Muscle of back (tissue), 11 donors: ENCODE results near the gene GRWD1. TPM values are rescaled to one million over a fixed set of nuclear protein-coding genes. Genes with fewer than 3 reads are reported as not detected.

Experiments
- DNase-seq, 3 donors: peaks; one replicate each; pipeline versions ENCODE4 v3.0.0 to v3.0.0-alpha.2; 2013
- polyA plus RNA-seq, 10 donors: library from polyadenylated mRNA; unstranded; fragments of 120-200 nt; gene quantifications; one replicate each; pipeline ENCODE4 v1.2.1, GENCODE V29; 2013; ENCODE audit not compliant: insufficient read length in 10 of 10

The GRWD1 gene
- polyA plus RNA-seq, 10 donors: 14.9 to 27.8 (median 22.3) TPM

DNA sequence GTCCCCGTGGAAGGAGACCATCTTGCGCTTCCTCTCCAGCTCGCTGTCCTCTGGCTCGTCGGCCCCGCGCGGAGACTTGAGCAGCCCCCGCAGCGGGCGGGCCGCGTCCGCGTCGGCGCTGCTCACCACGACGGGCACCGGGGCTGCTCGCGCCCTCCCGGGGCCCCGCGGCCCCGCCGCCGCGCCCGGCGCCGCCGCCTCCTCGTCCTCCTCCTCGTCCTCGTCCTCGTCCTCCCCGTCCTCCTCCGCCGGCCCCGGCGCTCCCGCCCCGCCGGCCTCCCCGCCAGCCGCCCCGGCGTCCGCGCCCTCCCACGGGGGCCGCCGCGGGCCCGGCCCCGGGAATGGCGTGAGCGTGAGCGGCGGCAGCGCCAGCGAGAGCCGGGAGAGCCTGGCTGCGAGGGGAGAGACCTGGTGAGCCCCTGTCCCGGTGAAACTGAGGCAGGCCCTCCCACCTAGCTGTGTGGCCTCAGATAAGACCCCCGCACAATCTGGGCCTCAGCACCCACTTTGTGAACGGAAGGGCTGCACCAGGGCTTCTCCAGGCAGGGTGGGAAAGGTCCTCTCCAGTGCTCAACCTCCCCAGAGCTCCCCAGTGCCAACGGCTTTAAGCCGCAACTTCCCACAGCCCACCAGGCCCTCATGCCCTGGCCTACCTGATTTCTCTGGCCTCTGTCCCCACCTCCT is 48.1 kb downstream of the GRWD1 start:
- DNase-seq: no peak

DNA sequence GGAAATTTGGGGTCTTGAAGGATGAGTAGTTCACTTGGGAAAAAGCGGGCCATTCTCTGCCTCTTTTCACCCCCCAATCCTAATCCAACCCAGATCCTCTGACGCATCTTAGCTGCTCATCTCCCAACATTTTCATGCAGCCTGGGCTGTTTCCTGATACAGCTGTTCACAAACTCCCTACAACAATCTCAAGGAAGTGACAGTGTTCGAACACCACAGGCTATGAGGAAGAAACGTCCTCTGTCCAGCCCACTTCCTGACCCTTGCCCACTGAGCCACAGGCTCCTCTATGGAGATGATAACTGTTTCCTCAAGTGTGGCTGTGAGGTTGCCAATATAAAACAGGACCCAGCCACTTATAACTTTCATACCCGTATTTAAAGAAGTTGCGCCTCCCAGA is 49.6 kb downstream of the GRWD1 start:
- no peak for DNase-seq

DNA sequence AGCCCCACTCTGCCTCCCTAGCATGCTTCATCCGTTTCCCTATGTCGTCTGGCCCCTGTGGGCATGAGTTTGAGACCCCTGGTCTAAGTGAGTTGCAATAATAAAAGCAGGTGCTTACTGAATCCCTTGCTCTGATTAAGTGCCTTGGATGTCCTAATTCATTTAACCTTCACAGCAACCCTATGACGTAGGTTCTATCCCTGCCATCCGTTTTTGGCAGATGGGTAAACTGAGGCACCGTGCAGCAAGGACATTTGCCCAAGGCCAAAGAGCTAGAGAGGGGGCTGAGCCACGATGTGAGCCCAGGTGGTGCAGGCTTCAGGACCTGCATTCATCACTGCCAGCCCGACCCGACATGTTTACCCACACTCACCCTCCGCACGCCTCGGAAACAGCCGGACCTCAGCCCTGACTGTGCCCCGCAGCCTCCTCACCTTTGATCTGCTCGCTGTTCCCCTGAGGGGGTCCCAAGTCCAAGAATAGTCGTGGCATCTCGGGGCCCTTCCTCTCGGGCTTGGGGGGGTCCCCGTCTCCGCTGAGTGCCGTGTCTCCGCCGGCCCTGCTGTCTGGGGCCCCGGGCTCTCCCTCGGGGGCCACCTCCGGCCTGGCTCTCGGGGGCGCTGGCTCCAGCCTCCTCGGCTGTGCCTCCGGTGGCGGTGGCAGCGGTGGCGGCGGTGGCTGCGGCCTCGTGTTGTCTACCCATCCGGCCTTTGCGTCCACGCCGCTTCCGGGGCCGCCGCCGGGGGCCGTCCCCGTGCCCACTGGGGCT is 51.4 kb downstream of the GRWD1 start:
- DNase-seq: no peak

DNA sequence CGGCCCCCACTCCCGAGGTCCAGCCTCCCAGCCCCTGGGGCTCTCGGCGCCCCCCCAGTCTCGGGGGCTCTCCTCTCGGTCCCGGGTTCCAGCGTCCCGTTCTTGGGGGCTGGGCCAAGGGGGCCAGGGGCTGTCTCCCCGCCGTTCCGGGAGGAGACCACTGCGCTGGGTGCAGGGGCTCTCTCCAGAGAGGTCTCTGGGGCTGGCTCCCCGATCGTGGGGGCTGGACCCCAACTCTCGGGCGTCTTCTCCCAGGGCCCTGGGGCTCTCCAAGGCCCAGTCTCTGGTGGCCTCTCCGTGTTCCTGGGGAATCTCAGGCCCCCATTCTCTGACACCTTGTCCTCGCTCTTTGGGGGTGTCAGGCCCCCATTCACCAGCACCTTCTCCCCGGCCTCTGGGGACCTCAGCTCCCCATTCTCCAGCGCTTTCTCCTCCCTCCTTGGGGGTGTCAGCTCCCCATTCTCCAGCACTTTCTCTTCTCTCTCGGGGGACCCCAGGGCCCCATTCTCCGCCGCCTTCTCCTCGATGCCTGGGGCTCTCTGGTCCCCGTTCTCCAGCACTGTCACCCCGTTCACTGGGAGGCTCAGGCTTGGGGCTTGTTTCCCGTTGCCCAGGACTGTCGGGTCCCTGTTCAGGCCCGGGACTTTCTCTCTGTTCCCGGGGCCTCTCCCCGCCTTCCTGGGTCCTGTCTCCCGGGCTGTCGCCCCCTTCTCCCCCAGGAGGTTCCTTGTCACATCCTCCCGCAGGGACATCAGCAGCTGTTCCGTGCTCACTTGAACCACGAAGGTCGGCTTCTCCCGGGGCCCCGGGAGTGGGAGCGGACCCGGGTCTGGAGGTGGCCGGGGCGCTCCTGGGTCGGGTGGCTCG is 52.2 kb downstream of the GRWD1 start:
- peak in 1 of 3 donors; percentile 1 for DNase-seq

DNA sequence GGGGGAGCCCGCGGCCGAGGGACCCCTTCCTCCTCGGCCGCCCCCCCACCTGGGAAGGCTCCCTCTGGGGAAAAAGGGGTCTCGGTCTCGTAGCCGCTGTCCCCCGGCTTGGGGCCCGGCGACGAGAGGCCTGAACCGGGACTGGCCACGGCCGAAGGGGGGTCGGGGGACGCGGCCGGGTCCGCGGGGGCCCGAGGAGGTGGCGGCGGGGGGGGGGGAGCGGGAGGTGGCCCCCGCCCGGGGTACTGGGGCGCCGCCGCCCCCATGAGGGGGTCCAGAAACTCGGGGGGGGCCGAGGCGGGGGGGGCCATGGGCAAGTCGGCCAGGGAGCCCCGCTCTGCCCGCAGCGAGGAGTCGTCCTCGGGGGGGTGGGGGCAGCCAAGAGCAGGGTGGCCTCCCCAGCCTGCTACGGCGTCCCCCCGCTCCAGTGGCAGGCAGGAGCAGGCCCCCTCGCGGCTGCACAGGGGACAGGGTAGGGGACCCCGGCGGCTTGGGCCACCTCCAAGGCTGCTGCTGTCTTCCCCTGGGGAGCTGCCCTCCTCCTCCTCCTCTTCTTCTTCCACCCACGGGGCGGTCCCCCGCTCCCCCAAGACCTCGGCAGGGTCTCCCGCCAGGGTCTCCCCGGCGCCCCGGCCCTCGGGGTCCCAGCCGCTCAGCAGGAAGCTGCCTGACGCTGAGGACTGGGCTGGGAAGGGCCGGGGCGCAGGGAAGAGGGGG is 53.0 kb downstream of the GRWD1 start:
- no peak for DNase-seq

DNA sequence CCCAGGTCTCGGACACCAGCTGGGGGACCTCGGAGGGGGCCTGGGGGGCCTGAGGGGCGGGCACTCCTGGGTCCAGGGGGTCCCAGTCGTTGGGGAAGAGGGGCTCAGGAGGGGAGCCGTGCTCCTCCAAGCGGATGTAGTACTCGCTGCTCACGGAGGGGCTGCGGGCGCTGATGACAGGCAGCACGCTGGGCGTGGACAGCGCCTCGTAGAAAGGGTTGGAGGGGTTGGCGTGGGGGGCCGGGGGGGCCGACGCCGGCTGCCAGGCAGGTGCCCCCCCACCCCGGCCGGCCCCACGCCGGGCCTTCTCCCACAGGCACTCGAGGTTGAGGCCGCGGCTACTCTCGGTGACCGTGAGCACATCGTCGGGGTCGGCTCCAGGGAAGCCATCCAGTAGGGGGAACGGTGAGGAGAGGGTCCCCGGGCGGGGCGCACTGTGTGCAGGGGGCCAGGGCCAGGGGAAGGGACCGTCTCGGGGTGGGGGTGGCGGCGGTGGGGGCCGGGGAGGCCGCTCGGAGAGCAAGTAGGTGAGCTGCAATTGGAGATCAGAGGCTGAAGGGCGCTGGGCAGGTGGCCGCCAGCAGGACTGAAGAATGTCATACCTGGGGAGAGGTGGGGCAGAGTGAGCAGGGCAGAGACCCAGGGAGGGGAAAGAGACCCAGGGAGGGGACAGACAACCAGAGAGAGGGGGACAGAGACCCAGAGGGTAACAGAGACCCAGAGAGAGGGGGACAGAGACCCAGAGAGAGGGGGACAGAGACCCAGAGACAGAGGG is 53.7 kb downstream of the GRWD1 start:
- DNase-seq: peak in 1 of 3 donors; percentile 9

DNA sequence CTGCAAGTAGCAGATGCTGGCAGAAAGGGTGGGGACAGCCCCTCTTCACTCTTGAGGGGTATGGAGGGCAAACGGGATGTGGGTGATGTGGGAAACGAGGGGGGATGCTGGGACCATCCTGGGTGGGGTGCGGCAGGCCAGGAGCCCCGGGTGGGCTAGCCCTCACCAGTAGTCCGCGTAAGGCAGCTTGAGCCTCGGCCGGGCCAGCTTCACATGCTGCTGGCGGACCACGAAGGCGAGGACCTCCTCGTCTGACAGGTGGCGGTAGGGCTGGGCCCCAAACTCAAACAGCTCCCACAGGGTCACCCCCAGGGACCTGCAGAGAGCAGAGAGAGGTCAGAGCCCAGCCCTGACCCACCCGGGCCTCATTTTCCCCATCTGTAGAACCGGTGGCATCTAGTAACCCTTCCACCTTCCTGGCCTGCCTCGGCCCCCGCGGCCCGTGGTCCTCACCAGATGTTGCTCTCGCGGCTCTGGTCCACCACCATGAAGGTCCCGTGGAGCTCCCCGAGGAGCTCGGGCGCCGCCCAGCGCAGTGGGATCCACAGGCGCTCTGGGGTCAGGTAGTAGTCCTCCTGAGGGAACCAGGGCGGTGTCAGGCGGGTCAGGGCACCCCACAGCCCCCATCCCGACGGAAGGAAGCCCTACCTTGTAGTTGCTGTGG is 55.2 kb downstream of the GRWD1 start:
- no peak for DNase-seq

DNA sequence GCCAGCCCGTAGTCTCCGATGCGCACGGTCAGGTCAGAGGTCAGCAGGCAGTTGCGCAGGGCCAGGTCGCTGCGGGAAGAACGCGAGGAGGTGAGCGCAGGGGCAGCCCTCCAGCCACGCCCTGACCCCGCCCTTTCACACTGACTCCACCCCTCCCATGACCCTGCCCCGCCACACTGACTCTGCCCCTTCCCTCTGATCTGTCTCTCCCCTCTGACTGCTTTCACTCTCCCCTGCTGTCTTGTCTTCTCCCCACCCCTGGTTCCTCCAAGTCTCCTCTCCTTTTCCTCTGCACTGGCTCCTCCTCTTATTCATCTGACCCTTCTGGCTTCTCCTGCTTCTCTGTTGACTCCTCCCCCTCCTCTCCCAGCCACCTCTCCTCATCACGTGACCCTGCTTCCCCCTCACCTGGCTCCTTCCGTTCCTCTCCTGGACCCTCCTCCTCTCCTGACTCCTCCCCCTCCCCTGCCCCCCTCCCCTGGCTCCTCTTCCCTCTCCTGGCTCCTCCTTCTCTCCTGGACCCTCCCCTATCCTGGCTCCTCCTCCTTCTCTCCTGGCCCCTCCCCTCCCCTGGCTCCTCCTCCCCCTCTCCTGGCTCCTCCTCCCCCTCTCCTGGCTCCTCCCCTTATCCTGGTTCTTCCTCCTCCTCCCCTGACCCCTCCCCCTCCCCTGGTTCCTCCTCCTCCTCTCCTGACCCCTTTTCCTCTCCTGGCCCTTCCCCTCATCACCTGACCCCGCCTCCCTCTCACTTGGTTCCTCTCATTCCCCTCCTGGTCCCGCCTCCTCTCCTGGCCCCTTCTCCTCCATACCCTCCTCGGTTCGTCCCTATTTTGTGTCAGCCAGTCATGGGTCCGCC is 55.9 kb downstream of the GRWD1 start:
- DNase-seq: peak in 1 of 3 donors; percentile 29

DNA sequence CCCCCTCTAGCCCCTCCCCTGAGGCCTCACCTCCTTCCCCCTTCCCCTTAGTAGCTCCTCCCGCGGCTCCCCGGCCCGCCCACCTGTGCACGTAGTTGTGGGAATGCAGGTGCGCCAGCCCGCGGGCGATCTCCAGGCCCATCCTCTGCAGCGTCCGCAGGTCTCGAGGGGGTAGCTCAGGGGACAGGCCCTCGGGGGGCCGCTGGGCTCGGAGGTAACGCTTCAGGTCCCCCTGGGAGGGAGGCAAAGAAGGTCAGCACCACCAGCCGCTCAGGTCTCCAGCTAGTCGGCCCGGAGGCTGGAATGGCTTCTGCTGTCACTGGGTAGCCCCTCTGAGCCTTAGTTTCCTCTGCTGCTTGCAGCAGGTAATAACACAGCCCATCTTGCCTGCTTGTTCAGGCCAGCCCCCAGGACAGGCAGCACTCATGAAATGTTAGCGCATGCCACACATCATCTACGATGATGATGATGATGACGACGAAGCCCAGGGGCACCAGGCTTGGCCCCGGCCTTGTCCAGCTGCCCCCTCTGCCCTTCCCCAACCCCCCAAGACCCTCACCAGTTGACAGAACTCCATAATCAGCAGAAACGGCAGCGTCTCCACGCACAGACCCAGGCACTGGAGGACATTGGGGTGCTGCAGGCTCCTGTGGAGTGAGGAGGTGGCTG is 56.7 kb downstream of the GRWD1 start:
- peak in 1 of 3 donors; percentile 3 for DNase-seq

DNA sequence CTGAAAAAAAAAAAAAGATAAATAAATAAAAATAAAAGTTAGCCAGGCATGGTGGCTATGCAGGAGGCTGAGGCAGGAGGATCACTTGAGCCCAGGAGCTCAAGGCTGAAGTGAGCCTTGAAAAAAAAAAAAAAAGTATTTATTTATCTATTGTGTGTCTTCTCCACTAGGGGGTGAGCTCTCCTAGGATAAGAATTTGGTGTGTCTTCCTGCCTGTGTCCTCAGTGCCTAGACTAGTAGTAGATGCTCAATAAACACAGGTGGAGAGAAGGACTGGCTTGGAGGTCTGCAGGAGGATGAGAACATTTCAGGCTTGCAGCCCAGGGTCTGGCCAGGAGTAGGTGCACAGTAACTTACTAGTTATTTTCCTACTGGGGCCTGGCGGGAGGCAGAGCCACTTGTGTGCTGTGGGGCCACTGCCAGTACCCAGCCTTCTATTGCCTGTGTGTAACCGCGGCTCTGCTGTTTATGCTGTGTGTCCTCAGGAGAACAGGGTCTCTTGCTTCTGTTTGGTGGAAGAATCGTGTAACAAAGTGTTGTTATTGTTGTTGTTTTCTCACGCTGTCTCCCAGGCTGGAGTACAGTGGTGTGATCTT is 60.5 kb downstream of the GRWD1 start:
- peak in 1 of 3 donors; percentile 16 for DNase-seq

Other genes with a start within 250 kb of the GRWD1 start
- 10 to 100 TPM; 29.1 to 62.3 (median 39.7) TPM for gene CARD8, start 190.1 kb upstream of the GRWD1 start, polyA plus RNA-seq
- 1 to 10 TPM; 2.0 to 4.7 (median 2.5) TPM for gene ZNF114, start 175.9 kb upstream of the GRWD1 start, polyA plus RNA-seq
- gene EMP3, start 120.4 kb upstream of the GRWD1 start, polyA plus RNA-seq: 100 to 1,000 TPM; 123 to 174 (median 150) TPM
- 10 to 100 TPM in 9 of 10 donors, 1 to 10 TPM in 1; 8.3 to 18.0 (median 14.3) TPM for gene TMEM143, start 82.0 kb upstream of the GRWD1 start, polyA plus RNA-seq
- gene SYNGR4, start 81.6 kb upstream of the GRWD1 start, polyA plus RNA-seq: under 1 TPM in 2 of 10 donors, not detected in 8; 0.33 to 0.34 TPM
- gene KDELR1, start 54.4 kb upstream of the GRWD1 start, polyA plus RNA-seq: 100 to 1,000 TPM in 9 of 10 donors, 10 to 100 TPM in 1; 99.5 to 140 (median 124) TPM
- 1 to 10 TPM in 8 of 10 donors, under 1 TPM in 2; 0.83 to 2.5 (median 1.3) TPM for gene GRIN2D, start 52.3 kb upstream of the GRWD1 start, polyA plus RNA-seq
- gene KCNJ14, start 9.6 kb downstream of the GRWD1 start, polyA plus RNA-seq: 1 to 10 TPM in 2 of 10 donors, under 1 TPM in 8; 0.59 to 1.1 (median 0.72) TPM
- 10 to 100 TPM; 34.8 to 52.0 (median 40.0) TPM for gene CYTH2, start 23.4 kb downstream of the GRWD1 start, polyA plus RNA-seq
- gene LMTK3, start 65.9 kb downstream of the GRWD1 start, polyA plus RNA-seq: under 1 TPM in 7 of 10 donors, not detected in 3; 0.04 to 0.70 (median 0.28) TPM
- gene SULT2B1, start 106.2 kb downstream of the GRWD1 start, polyA plus RNA-seq: 1 to 10 TPM in 2 of 10 donors, under 1 TPM in 4, not detected in 4; 0.21 to 3.5 (median 0.40) TPM
- gene SPACA4, start 160.8 kb downstream of the GRWD1 start, polyA plus RNA-seq: not detected
- 1 to 10 TPM in 1 of 10 donors, under 1 TPM in 4, not detected in 5; 0.16 to 1.8 (median 0.24) TPM for gene FAM83E, start 169.1 kb downstream of the GRWD1 start, polyA plus RNA-seq
- 1,000 to 10,000 TPM; 1,102 to 2,024 (median 1,616) TPM for gene RPL18, start 173.2 kb downstream of the GRWD1 start, polyA plus RNA-seq
- 1 to 10 TPM; 5.3 to 8.5 (median 7.4) TPM for gene SPHK2, start 173.5 kb downstream of the GRWD1 start, polyA plus RNA-seq
- 1 to 10 TPM; 3.9 to 9.7 (median 6.0) TPM for gene DBP, start 191.4 kb downstream of the GRWD1 start, polyA plus RNA-seq
- gene CA11, start 200.2 kb downstream of the GRWD1 start, polyA plus RNA-seq: 10 to 100 TPM in 3 of 10 donors, 1 to 10 TPM in 7; 4.5 to 15.7 (median 9.0) TPM
- gene NTN5, start 227.0 kb downstream of the GRWD1 start, polyA plus RNA-seq: 1 to 10 TPM in 8 of 10 donors, under 1 TPM in 2; 0.67 to 9.6 (median 2.3) TPM
- gene FUT2, start 250.0 kb downstream of the GRWD1 start, polyA plus RNA-seq: 1 to 10 TPM in 2 of 10 donors, under 1 TPM in 8; 0.39 to 1.2 (median 0.83) TPM